Measurements from ENCODE around the gene PAXX. TPM values are rescaled to one million over a fixed set of nuclear protein-coding genes. Genes with fewer than 3 reads are reported as not detected.

The PAXX gene
- total RNA-seq, 2 donors from 2014 or later = 34.0 to 97.2 TPM

DNA sequence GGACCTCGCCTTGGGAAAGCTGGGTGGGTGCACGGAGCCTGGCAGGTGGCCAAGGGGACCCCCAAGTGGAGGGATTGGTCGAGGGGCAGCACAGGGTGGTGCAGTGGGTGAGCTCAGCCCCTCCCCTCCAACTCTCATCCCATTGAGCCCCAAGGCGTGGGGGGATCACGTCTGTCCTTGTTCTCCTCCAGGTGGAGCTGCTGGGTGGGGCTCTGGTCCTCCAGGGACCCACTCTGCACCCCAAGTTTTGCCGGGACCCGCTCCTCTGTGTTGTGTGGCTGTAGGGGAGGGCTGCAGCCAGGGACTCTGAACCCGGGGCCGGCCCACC is 43.2 kb downstream of the PAXX start:
- intact Hi-C loops (cut with DNase I) = loop anchor here (5.0 kb wide), 1 partner anchor 248 kb away; no protein-coding TSS in a partner anchor
- no peak overlapping the region for H3K4me3 ChIP-seq
- H3K36me3 ChIP-seq (replicated peaks in 1 of 2; ENCODE audit: insufficient read depth in 1 of 2, low read depth in 2 of 2) = no peaks in the 10 kb centered on the region
- DNase-seq (no peak), ATAC-seq (no peak)
- TF ChIP-seq, protein P1, sequence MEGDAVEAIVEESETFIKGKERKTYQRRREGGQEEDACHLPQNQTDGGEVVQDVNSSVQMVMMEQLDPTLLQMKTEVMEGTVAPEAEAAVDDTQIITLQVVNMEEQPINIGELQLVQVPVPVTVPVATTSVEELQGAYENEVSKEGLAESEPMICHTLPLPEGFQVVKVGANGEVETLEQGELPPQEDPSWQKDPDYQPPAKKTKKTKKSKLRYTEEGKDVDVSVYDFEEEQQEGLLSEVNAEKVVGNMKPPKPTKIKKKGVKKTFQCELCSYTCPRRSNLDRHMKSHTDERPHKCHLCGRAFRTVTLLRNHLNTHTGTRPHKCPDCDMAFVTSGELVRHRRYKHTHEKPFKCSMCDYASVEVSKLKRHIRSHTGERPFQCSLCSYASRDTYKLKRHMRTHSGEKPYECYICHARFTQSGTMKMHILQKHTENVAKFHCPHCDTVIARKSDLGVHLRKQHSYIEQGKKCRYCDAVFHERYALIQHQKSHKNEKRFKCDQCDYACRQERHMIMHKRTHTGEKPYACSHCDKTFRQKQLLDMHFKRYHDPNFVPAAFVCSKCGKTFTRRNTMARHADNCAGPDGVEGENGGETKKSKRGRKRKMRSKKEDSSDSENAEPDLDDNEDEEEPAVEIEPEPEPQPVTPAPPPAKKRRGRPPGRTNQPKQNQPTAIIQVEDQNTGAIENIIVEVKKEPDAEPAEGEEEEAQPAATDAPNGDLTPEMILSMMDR (IDR thresholded peaks at IDR 0.05) = no peak
- no peak for TF ChIP-seq POLR2A (IDR thresholded peaks at IDR 0.05)
- H3K27me3 ChIP-seq = no peaks in the 10 kb centered on the region
- no peak overlapping the region for H3K27ac ChIP-seq
- H3K9me3 ChIP-seq = no peaks in the 10 kb centered on the region
- peaks cover 13% of the 10 kb centered on the region for H3K4me1 ChIP-seq
- 30% methylated on average over 9 of the region's 9 CpGs; no CpG with 5 or more reads in 1 of the 2 donors for WGBS, 2 donors

DNA sequence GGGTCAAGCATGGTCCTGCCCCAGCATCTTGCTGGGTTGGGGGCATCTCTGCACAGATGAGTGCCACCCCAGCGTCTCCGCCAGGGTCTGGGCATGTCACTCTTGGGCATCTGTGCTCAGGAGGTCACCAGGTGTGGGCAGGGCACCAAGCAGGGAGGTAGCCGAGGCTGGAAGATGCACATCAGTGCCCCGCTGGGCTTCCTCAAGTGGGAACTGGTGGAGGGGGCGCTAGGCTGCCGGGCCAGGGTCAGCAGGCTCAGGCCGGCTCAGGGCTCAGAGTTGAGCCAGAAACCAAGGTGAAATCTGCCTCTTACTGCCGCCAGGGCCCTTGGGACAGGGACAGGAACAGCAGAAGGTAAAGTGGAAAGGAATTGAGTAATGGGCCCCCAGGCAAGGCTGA is 43.7 kb downstream of the PAXX start:
- DNase-seq = no peak
- intact Hi-C loops (cut with DNase I) = loop anchor here (5.0 kb wide), 1 partner anchor 249 kb away; no protein-coding TSS in a partner anchor
- Histone ChIP-seq H3K9me3 (no peaks in the 10 kb centered on the region), H3K36me3 (replicated peaks in 1 of 2; ENCODE audit: insufficient read depth in 1 of 2, low read depth in 2 of 2) (no peaks in the 10 kb centered on the region), H3K27ac (no peak overlapping the region), H3K4me3 (no peak overlapping the region), H3K4me1 (peaks cover 13% of the 10 kb centered on the region), H3K27me3 (no peaks in the 10 kb centered on the region)
- no peak for TF ChIP-seq POLR2A (IDR thresholded peaks at IDR 0.05)
- TF ChIP-seq, protein P1 (IDR thresholded peaks at IDR 0.05) = no peak
- WGBS, 2 donors = 17 to 76% methylated on average over 2 to 8 of the region's 8 CpGs
- ATAC-seq = no peak

DNA sequence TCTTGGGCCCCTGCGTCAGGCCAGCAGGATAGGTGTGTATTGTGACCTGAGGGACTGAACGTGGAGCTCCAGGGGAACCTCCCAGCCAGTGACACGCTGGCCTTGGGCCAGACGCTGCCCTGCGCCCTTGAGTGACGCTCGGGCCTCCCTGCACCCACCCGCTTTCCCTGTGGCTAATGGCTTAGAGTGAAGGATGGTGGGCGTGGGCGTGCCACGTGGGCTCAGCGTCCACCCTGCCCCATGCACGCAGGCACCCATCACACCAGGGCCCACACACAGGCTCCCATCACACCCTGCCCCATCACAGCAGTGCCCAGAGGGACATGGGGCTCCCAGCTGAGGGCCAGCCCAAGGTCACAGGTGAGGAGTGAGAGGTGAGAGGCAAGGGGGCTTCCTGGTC is 44.8 kb downstream of the PAXX start:
- no peak overlapping the region for H3K4me3 ChIP-seq
- H3K27ac ChIP-seq = no peak overlapping the region
- ATAC-seq (no peak), DNase-seq (no peak)
- peaks cover 13% of the 10 kb centered on the region for H3K4me1 ChIP-seq
- H3K9me3 ChIP-seq = no peaks in the 10 kb centered on the region
- intact Hi-C loops (cut with DNase I) = loop anchor here (5.0 kb wide), 1 partner anchor 250 kb away; no protein-coding TSS in a partner anchor
- 58 to 60% methylated on average over 1 to 12 of the region's 13 CpGs for WGBS, 2 donors
- TF ChIP-seq, protein P1 (IDR thresholded peaks at IDR 0.05) = no peak
- TF ChIP-seq POLR2A (IDR thresholded peaks at IDR 0.05) = no peak
- H3K27me3 ChIP-seq = no peaks in the 10 kb centered on the region
- no peaks in the 10 kb centered on the region for H3K36me3 ChIP-seq (replicated peaks in 1 of 2; ENCODE audit: insufficient read depth in 1 of 2, low read depth in 2 of 2)

DNA sequence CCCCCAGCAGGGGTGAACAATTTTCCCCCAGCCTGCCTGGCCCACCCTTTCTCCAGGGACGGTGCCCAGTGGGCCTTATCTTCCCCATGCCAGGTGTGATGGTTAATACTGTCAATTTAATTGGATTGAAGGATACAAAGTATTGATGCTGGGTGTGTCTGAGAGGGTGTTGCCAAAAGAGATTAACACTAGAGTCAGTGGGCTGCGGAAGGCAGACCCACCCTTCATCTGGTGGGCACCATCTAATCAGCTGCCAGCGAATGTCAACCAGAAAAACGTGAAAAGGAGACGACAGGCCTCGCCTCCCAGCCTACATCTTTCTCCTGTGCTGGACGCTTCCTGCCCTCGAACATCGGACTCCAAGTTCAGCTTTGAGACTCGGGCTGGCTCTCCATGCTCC is 45.3 kb downstream of the PAXX start:
- Histone ChIP-seq H3K27me3 (no peaks in the 10 kb centered on the region), H3K27ac (no peak overlapping the region), H3K4me1 (peaks cover 13% of the 10 kb centered on the region), H3K4me3 (no peak overlapping the region), H3K36me3 (replicated peaks in 1 of 2; ENCODE audit: insufficient read depth in 1 of 2, low read depth in 2 of 2) (no peaks in the 10 kb centered on the region), H3K9me3 (no peaks in the 10 kb centered on the region)
- 84 to 89% methylated on average over 9 to 10 of the region's 10 CpGs for WGBS, 2 donors
- no peak for TF ChIP-seq POLR2A (IDR thresholded peaks at IDR 0.05)
- TF ChIP-seq, protein P1 (IDR thresholded peaks at IDR 0.05) = no peak
- ATAC-seq (no peak), DNase-seq (no peak)
- intact Hi-C loops (cut with DNase I) = loop anchor here (5.0 kb wide), 1 partner anchor 250 kb away; no protein-coding TSS in a partner anchor

DNA sequence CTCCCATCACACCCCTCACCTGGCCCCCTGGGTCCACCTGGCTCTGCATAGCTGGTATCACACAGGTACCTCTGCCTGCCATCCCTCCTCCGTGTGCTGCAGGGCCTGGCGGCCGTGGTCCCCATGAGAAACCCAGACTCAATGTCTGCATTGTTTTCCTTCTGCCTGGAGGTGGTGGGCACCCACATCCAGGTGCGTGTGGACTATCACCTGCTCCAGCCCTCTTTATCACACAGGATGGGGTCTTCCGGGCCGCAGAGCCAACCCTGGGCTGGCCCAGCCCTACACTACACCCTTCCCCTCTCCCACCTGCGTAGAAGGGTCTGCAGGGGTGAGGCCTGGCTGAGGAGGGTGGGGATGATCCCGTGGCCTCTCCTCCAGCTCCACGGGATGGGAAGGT is 46.7 kb downstream of the PAXX start:
- Histone ChIP-seq H3K4me1 (peaks cover 17% of the 10 kb centered on the region), H3K27me3 (no peaks in the 10 kb centered on the region), H3K27ac (no peak overlapping the region), H3K9me3 (no peaks in the 10 kb centered on the region), H3K36me3 (replicated peaks in 1 of 2; ENCODE audit: insufficient read depth in 1 of 2, low read depth in 2 of 2) (no peaks in the 10 kb centered on the region), H3K4me3 (no peak overlapping the region)
- WGBS, 2 donors = 74 to 81% methylated on average over 7 to 9 of the region's 9 CpGs
- ATAC-seq (no peak), DNase-seq (no peak)
- intact Hi-C loops (cut with DNase I) = loop anchor here (5.0 kb wide), 1 partner anchor 252 kb away; no protein-coding TSS in a partner anchor
- TF ChIP-seq POLR2A (IDR thresholded peaks at IDR 0.05) = no peak
- TF ChIP-seq, protein P1 (IDR thresholded peaks at IDR 0.05) = no peak

Data from body of pancreas (tissue), 4 donors.